Prostate gland (tissue), 2 donors: Measurements from ENCODE around the gene KCNJ1.

Source experiments
- POLR2AphosphoS5 ChIP-seq: sonication (generic); formaldehyde crosslinking; IDR thresholded peaks from one replicate; pipeline ENCODE4 v1.6.1; 2017; ENCODE audit warnings: antibody characterized with exemption
- TF ChIP-seq, protein P1 (sequence below), 4 experiments: fragments of 200-600 bp in 2 of 4; fragments of 450-650 bp in 2 of 4; sonication (generic) in 2 of 4; IDR thresholded peaks; 1 replicate in 3 of 4; 2 replicates in 1 of 4; pipeline ENCODE4 v1.5.1; 2016 to 2019; ENCODE audit warnings: antibody characterized with exemption in 4 of 4, mild to moderate bottlenecking in 2 of 4, moderate library complexity in 2 of 4

DNA sequence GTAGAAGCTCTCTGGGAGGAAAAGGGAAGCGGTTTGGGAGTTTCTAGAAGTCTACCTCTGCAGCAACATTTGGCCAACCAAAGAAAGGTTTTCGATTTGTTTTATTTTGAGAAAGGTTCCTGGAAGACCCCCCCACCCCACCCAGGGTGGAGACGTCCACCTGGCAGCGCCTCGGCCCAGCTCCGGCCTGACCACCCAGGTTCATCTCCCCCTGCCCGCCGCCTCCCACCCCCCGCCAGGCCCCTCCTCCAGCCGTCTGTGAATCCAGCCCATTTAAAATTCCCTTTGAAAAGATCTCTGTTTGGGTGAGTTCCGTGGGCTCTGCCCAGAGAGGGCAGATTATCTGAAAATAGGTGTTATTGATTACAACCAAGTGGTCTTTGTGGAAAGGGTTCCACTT lies 43.3 kb downstream of the KCNJ1 start:
- TF ChIP-seq, protein P1, sequence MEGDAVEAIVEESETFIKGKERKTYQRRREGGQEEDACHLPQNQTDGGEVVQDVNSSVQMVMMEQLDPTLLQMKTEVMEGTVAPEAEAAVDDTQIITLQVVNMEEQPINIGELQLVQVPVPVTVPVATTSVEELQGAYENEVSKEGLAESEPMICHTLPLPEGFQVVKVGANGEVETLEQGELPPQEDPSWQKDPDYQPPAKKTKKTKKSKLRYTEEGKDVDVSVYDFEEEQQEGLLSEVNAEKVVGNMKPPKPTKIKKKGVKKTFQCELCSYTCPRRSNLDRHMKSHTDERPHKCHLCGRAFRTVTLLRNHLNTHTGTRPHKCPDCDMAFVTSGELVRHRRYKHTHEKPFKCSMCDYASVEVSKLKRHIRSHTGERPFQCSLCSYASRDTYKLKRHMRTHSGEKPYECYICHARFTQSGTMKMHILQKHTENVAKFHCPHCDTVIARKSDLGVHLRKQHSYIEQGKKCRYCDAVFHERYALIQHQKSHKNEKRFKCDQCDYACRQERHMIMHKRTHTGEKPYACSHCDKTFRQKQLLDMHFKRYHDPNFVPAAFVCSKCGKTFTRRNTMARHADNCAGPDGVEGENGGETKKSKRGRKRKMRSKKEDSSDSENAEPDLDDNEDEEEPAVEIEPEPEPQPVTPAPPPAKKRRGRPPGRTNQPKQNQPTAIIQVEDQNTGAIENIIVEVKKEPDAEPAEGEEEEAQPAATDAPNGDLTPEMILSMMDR (IDR thresholded peaks at IDR 0.05) = no peak
- TF ChIP-seq POLR2AphosphoS5 = no peak
